HG03139 (cell line): ENCODE results near the gene GPS1.

ENCODE experiments used
- ATAC-seq: cut with Tn5 transposase; IDR thresholded peaks from one replicate; pipeline ENCODE4 v1.9.1; 2021; ENCODE audit not compliant: unreplicated experiment

GPS1 gene

DNA sequence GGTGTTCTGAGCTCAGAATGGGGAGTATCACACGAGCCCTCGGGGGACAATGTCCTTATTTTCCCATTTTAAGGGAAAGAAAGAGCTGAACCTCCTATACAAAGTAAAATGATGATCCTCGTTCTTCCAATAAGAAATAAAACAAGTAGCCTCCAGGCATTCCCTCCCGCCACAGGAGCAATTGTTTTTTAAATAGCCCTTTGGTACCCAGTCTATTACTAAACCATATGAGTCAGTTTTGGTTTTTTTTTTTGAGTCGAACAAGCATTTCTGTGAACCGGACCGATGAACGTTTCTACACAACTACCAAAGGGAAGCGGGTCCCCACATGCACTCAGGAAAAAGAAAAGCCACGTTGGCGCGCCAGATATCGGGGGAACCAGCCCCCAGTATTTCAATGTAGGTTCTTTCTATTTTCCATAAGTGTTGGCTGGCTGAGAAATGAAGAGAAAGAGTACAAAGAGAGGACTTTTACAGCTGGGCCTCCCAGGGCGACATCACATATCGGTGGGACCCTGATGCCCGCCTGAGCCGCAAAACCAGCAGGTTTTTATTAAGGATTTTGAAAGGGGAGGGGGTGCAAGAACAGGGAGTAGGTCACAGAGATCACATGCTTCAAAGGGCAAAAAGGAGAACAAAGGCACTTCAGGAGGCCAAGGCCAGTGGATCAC, 10.4 kb upstream of the GPS1 start:
- ATAC-seq: no peak

DNA sequence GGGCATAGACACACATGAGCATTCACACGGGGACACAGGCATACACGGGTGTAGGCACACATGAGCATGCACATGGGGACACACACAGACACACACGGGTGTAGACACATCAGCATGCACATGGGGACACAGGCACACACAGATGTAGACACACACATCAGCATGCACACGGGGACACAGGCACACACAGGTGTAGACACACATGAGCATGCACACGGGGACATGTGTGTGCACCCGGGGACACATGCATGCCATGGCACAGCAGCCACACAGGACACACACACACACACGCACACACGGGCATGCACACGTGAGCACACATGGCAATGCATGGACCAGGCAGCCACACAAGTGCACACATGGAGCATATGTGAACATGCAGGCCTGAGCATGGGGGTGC, 9.0 kb upstream of the GPS1 start:
- ATAC-seq: no peak

DNA sequence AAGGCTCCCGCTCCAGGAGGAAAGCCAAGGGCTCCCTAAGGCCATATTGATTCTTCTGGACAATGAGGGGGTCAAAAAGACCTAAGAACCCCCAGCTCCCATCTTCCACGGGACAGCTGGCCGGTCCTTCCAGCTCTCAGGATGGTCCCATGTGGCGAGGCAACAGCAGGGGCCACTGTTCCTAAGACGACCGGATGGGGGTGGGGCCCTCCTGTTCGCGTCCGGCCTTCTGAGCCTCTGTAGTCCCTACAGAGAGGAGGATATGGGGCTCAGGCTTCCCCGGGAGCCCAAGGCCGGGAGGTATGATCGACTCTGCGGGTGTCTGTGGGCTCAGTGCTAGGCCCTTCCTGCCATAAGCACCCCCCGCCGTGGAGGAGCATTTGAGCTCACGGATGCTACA, 8.2 kb upstream of the GPS1 start:
- ATAC-seq: no peak

DNA sequence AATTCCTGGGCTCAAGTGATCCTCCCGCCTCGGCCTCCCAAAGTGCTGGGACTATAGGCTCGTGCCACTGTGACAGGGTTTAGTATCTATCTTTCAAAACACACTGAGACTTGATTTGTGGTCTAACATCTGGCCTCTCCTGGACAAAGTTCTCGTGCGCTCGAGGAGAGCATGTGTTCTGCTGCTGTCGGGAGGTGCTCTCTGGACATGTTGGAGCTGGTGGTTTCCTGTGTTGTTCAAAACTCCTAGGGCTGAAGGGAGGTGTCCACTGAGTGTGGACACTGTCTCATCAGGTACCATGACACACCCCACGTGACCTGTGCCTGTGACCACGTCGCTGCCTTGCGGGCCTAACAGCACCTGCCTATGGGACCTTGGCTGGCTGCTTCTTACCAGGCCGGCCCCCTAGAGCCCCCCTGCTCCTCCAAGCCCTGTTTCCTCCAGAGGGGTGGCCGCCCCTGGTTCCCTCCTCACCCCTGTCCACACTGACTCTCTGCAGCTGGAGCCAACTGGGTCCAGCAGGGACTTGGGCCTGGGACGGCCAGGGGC, 5.7 kb upstream of the GPS1 start:
- ATAC-seq: no peak

DNA sequence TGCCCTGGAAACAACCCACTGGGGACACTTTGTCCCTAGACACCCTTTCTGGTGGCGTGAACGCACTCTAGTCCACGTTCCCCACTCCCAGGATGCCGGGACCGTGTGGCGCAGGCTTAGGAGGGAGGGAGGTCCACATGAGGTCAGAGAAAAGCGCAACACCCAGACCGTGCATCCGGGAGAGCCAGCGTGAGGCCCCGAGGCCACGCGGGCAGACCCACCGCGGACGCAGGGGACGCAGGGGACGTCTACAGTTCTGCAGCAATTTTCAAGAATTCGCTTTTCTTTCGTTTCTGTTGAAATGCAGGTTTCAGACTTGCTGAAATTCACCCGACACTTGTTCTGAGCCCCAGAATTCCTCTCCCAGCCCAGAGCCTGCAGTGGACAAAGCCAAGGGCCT, 4.8 kb upstream of the GPS1 start:
- ATAC-seq: no peak

DNA sequence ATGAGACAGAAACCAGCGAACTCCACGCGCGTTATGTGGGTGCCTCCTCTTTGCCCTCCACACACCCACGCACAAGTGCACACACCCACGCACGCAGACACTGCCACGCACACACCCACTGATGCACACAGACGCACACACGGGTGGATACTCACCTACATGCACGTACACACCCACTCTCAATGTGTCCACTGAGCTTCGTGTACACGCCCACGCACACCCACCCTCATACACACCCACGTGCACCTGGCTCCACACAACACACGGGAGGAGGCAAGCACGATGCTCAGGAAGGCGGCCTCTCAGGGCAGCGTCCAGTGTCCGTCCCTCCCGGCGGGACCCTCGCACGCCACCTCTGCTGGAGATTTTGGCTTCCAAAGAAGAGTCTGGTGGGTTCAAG, 4.3 kb upstream of the GPS1 start:
- ATAC-seq: no peak

DNA sequence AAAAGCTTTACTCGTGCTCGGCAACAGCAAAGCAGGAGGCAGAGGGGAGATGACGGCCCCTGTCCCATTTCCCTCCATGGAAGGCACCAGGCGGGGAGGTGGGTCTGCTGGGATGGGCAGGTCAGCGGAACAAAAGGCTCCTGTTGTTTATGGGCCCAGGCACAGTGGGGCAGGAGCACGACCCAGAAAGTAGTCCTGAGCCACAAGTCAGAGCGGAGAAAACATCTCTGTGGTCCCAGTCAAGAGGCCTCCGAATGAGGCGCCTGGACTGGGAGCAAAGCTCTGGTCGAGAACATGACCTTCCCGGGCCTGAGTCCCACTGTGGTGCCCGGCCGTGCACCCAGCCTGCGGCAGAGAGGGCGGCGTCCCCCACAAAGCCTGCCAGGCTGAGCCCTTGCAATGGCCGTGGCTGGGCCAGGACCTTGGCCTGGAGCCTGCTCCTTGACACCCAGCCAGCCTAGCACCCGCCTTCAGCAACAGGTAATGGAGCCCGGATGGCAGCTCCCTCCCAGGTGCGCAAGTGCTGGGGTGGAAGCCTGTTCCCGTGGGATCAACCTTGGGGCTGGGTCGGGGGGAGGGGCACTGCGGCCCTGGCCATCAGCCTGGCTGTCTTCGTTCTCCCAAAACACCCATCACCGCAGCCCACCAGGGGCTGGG, 3.7 kb upstream of the GPS1 start:
- ATAC-seq: no peak

DNA sequence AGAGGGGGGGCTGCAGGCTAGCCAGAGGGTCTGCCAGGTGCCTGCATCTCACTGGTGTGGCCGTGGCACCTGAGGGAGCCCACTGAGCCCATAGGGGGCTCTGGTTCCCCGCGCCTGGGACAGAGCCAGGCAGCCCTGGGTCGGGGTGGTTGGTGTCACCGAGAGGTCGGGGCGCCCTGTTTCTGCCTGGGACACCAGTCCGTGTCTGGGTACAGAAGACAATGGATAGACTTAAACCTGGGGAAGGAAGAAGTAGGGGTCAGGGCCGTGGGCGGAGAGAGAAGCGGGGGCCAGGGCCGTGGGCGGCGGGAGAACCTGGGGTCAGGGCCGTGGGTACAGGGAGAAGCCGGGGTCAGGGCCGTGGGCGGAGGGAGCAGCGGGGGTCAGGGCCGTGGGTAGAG, 3.1 kb upstream of the GPS1 start:
- no peak for ATAC-seq

DNA sequence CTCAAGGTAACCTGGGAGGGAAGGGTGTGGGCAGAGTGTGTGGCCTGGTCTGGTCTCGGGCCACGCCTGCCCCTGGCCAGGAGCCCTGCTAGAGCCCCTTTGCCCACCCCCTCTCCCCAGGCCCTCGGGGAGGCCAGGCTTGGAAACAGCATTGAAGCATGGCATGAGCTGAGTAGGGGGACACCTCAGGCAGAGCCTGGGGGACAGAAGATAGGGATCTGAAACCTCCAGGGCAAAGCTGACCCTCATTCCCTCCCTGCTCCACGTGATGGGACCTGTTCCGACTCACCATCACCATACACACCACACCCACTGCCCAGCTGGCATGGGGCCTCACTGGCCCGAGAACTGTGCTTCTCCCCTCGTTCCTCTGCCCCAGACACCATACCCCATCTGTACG, 2.6 kb upstream of the GPS1 start:
- ATAC-seq: no peak

DNA sequence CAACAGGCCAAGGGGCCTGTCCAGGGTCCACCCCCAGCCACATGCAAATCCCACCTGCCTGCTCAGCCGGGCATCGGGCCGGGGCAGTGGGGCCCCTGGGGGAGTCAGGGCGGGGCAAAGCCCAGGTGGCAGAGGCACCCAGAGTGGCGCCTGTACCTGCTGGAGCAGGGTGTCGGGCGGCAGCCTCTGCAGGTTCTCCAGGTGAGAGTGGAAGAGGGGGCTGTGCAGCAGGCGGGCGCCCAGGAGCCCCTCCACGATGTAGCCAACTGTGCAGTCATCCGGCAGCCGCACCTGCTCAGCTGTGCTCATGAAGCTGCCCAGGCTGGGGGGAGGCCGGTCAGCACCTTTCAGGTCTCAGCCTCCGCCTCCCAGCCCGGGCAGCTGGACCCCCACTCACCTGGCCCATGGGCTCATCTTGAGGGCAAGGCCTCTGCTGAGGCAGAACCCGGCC, 2.2 kb upstream of the GPS1 start:
- no peak for ATAC-seq

DNA sequence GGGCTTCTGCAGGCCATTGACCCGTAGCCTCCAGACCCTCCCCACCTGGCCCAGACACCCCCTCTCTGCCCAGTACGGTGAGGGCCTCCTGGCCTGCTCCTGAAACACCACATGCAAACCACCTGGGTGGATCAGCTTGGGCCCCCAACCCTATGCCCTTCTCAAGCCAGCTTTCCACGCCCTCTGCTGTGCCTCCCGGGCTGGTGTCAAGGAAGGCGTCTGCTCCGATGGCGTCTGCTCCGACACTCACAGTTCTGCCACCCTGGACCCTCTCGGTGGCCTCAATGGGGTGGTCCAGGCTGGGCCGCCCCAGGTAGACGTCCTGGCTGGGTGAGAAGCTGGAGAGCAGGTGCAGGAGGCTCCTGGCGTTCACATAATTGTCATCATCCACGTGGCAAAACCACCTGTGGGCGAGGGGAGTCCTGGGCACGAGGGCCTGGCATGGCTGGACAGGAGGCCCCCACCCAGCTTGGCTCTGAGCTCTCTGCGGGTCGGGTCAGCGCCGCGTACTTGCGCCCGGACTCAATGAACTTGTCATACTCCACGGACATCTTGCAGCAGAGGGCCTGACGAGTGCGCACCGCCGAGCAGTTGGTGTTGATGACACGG, 1.4 kb upstream of the GPS1 start:
- ATAC-seq: no peak

DNA sequence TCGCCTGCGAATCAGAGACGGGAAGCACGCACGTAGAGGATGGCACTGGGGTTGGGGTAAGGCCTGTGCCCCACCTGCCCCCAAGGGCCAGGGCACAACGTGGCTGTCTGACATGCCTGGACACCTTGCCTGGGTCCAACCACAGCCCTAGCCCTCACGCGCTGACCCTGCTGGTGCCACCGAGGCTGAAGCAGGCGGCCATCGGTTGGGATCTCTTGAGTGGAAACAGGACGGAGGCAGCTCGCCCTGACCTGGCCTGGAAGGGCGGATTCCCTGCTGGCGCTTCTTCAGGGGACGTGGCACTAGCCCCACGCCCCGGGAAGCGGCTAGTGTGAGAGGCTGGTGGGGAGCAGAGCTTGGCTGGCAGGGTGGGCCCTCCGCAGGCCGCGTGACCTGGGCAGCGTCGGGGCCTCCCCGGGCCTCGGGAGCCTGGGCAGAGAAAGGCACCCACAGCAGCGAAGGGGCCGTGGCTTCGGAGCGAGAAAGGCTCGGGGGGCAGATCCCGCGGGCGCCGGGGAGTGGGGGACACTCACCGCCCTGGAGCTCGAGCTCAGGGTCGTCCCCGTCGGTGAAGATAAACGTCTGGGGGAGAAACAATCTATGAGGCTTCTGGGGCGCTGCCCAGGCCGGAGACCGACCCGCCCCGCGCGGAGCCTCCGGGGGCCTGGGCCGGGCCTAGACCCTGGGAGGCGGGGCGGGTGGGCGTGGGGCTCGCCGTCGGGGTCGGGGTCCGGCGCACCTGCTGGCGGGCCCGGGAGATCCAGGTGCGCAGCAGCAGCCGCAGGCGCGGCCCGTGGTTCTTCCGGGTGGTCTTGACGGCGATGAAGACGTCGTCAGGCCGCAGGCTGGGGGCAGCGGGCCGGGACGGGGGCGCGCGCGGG, 697 bp upstream of the GPS1 start:
- ATAC-seq: no peak

DNA sequence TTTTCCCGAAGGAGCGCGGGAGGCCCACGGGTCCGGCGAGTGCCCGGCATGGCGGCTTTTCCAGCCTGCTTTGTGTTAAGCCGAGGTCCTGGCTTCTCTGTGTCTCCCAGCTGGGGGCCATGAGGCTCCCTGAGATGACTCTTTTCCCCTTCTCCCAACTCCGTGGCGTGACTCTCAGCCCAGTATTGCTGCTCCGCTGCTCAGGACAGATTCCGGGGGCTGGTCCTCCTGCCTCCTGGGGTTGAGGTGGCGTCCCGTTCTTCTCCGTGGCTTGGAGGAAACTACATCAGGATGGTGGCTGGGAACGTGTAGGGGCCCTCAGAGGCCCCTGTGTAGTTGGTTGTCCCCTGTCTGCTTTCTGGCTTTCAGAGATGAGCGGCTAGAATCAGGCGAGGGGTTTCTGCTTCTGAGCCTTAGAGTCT, 951 bp downstream of the GPS1 start:
- no peak for ATAC-seq

DNA sequence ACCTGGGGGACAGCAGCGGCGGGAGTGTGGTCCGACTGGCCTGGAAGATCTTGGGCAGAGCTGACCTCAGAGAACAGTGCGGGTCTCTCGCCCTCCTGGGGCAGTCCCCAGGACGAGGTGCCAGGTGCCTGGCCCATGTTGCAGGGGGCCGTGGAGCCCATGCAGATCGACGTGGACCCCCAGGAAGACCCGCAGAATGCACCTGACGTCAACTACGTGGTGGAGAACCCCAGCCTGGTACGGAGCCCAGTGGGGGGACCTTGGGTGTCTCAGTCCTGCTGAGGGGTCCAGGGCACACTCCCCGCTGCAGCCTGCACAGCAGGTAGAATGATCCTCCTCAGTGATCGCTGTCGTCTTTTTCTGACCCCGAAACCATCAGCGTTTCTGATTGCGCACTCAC, 1.4 kb downstream of the GPS1 start:
- ATAC-seq: no peak

DNA sequence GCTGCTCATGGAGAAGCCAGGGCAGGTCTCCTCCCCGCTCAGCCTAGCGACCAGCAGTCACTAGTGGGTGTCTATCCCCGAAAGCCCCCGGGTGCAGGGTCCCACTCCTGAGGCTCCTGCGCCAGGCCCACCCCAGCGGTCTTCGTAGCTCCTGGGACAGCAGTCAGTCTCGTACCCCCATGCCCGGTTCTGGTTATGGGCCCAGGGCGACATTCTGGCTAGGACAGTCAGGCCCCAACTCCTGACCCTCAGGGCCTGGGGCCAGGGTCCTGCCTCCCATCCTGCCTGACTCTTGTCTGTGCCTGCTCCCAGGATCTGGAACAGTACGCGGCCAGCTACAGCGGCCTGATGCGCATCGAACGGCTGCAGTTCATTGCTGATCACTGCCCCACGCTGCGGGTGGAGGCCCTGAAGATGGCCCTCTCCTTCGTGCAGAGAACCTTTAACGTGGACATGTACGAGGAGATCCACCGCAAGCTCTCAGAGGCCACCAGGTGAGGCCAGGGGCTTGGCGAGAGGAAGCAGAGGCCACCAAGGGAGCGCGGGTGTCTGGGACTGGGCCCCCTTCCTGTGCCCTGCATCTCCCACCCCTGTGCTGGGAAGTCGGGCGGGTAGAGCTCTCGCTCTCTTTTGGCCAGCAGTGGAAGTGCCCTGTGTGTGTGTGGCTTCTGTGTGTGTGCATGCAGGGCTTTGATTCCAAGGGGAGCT, 2.0 kb downstream of the GPS1 start:
- no peak for ATAC-seq

DNA sequence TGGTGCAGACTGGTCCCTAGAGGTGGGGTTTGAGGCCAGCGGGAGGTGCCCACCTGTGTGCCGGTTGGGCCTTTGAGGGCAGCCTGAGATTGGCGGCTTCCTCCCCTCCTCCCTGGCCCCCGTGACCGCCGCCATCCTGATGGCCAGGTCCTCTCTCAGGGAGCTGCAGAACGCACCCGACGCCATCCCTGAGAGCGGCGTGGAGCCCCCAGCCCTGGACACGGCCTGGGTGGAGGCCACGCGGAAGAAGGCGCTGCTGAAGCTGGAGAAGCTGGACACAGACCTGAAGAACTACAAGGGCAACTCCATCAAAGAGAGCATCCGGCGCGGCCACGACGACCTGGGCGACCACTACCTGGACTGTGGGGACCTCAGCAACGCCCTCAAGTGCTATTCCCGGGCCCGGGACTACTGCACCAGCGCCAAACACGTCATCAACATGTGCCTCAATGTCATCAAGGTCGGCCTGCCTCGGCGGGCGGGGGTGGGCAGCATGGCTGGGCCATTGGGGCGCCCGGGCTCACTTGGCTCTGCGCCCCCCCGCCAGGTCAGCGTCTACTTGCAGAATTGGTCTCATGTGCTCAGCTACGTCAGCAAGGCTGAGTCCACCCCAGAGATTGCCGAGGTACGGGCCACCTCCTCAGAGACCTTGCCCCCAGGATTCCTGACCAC, 2.8 kb downstream of the GPS1 start:
- no peak for ATAC-seq

DNA sequence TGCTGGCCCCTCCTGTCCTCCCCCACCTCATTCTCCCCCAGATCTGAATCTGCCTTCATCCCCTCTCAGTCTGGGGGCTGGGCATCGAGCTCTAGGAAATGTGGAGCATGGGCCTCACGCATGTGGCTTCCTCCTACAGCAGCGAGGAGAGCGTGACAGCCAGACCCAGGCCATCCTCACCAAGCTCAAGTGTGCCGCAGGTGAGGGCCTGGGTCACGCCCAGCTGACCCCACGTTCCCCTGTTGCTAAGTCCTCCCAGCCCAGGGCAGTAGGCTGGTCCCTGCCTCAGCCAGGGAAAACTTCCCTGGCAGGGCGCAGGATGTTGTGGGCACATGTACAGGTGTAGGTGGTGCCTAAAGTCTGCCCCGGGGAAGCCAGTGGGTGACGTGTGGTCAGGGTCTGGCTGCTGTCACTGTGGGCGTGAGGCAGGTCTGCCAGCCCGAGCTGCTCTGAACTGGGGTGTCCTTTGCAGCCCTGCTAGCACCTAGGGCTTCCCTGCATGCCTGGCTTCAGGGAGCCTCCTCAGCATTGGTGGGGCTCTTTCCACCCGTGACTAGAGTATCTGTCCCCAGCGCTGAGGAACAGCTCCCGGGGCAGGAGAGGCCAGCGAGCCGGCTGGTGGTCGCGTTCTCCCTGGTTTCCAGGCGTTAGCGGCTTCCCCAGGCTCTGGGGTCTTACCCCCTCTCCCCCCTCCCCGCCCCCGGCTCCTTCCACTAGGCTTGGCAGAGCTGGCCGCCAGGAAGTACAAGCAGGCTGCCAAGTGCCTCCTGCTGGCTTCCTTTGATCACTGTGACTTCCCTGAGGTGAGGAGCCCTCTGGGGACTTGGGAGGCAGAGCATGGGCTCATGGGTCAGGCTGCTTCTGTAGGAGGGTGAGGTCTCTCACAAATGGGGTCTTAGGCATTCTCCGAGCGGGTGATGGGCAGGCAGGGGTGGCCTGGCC, 3.6 kb downstream of the GPS1 start:
- ATAC-seq: no peak

DNA sequence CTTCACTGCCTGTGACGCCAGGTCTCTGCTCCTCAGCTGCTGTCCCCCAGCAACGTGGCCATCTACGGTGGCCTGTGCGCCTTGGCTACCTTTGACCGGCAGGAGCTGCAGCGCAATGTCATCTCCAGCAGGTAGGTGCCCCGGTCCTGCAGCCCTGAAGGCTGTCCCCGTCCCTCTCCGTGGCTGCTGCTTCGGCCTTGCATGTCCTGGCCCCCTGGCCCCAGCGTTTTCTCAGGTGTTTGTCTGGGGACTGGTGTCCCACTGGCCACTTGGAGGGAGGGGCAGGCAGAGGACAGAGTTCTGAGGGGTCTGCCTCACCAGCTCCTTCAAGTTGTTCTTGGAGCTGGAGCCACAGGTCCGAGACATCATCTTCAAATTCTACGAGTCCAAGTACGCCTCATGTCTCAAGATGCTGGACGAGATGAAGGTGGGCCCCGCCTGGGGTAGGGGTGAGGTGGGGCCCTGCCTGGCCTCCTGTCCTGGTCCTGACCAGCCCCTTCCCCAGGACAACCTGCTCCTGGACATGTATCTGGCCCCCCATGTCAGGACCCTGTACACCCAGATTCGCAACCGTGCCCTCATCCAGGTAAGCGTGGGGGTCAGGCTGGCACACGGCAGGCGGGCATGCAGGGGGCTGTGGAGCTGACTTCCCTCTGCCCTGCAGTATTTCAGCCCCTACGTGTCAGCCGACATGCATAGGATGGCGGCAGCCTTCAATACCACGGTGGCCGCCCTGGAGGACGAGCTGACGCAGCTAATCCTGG, 4.4 kb downstream of the GPS1 start:
- ATAC-seq: no peak
